Coronary artery (tissue), 2 donors: ENCODE measurements around the gene MAEA.

Experiments used
- DNase-seq: peaks from one replicate; pipeline ENCODE4 v3.0.0-alpha.2; 2017; ENCODE audit warnings: low spot score
- H3K27ac ChIP-seq, 2 donors: fragments of 200-600 bp; sonication (generic); one replicate each; pipeline ENCODE4 v1.5.1; 2016 to 2019
- H3K4me3 ChIP-seq: fragments of 200-600 bp; sonication (generic); 2 replicates; pipeline ENCODE4 v1.5.1; 2016; ENCODE audit warnings: mild to moderate bottlenecking, moderate library complexity
- TF ChIP-seq, protein P1 (sequence below): fragments of 200-600 bp; sonication (generic); IDR thresholded peaks from one replicate; pipeline ENCODE4 v1.5.1; 2019; ENCODE audit warnings: antibody characterized with exemption

MAEA gene

GRCh38 chr4:1325681-1326635 lies 36.3 kb downstream of the MAEA start:
- no peak overlapping the region for H3K27ac ChIP-seq
- TF ChIP-seq, protein P1, sequence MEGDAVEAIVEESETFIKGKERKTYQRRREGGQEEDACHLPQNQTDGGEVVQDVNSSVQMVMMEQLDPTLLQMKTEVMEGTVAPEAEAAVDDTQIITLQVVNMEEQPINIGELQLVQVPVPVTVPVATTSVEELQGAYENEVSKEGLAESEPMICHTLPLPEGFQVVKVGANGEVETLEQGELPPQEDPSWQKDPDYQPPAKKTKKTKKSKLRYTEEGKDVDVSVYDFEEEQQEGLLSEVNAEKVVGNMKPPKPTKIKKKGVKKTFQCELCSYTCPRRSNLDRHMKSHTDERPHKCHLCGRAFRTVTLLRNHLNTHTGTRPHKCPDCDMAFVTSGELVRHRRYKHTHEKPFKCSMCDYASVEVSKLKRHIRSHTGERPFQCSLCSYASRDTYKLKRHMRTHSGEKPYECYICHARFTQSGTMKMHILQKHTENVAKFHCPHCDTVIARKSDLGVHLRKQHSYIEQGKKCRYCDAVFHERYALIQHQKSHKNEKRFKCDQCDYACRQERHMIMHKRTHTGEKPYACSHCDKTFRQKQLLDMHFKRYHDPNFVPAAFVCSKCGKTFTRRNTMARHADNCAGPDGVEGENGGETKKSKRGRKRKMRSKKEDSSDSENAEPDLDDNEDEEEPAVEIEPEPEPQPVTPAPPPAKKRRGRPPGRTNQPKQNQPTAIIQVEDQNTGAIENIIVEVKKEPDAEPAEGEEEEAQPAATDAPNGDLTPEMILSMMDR, result no peak
- no peak overlapping the region for H3K4me3 ChIP-seq
- DNase-seq, result no peak

- Histone ChIP-seq H3K4me3 (no peak overlapping the region), H3K27ac (no peak overlapping the region)
- TF ChIP-seq, protein P1, result no peak
- DNase-seq, result no peak
Observed at GRCh38 chr4:1326751-1327525, 37.2 kb downstream of the MAEA start.

DNA sequence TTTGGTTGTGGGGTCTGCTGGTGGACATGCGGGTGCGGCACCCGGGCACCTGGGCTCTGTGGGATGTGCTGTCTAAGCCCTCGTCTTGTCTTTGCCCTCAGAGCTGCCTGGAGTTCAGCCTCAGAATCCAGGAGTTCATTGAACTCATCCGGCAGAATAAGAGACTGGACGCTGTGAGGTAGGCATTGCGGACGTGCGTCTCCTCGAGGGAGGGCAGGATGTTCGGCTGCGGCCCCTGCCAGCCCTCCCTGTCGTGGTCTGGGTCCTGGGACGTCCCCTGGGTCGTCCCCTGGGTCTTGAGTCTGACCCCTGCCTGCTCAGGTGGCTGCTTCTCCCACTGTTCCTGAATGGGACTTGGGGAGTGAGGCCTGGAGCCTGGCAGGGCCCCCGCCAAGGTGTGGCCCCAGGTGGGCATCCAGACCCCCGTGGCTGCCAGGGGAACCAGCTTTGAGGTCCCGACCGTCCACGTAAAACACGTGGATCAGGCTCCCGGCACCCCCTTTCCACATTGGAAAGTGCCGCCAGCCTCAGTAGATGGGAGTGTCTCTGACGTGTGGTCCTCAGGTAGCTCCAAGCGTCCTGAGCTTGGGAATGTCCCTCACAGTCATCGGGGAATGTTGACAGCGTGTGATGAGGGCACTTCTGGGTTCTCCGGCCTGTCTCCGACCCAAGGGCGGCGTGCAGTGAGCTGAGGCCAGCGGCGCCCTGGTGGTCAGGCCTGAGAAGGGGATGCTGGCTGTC lies 38.0 kb downstream of the MAEA start:
- Histone ChIP-seq H3K27ac (no peak overlapping the region), H3K4me3 (no peak overlapping the region)
- TF ChIP-seq, protein P1, result no peak
- no peak for DNase-seq

DNA sequence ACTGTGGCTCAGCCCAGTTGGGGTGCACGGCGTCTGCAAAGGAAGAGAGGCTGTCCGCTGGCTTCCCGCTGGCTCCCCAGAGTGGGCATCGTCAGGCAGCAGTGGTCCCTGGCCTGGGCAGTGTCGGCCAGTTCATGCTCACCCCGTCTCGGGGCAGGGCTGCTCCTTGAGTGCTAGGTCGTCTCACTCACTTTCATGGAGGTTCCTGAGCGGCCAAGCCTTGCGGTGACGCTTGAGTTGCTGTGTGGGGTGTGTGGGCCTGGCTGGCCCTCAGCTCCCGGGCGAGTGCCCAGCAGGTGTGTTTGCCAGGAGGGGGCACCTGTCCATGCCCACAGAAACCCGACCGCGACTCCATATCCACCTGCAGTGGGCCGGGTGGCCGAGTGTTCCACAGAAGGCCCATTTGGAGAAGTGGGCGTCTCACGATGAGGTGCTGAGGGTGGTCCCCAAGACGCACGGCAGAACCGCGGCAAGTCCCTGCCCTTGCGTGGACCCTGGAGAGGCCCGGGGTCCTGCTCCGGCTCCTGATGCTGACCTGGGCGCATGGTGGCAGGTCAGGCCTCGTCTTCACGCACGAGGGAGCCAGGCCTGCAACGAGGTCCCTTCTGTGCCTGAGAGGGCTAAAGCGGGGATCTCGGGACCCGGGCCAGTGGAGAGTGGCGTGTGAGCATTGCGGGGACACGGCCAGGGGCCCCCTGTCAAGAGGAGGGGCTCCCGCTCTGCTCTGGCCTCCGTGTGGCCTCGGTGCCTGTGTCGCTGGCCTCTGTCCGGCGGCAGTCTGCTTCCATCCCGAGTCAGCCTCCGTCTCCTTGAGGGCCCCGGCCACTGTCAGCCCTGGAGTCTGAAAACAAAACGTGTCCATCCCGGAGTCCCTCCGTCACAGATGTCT lies 38.8 kb downstream of the MAEA start:
- TF ChIP-seq, protein P1, result no peak
- no peak for DNase-seq
- H3K4me3 ChIP-seq, result no peak overlapping the region
- H3K27ac ChIP-seq, result no peak overlapping the region

DNA sequence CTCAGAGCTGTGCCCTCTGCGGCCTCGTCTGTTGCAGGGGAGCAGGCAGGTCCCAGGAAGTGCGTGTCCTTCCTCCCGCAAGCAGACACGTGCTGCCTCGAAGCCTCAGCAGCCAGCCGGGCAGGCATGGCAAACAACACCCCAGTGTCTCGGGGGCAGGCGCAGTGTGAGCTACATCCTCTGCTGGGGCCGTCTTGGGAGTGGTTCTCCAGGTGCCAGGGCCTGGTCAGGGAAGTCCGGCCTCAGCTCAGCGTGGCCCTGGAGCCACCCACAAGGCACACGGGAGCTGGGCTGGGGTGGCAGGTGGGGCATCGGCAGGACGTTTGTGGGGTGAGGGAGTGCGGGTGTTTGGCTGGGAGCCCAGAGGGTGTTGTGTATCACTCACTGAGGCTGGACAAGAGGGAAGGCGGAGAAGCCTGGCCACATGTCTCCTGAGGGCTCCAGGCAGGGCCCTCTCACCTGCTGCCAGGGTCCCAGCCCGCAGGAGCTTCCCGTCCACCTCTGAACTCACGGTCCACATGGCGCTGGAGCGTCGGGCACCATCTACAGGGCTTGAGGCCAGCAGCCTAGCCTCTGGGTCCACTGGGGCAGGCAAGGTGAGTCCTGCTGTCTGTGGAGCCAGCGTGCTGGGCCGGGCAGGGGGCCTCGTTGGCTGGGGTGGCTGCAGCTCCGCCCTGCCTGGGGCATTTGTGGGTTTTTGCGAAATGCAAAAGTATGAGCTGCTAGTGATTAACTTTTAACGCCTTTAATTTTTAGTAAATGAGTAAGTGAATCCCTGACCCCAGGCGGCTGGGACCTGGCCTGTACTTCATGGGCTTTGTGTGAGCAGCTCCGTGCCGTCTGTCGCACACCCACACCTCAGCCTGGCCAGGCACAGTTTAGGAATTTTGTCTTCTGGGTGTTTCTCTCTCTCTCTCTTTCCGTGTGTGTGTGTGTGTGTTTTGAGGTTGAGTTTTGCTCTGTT lies 40.0 kb downstream of the MAEA start:
- TF ChIP-seq, protein P1, result no peak
- no peak overlapping the region for H3K4me3 ChIP-seq
- DNase-seq, result no peak
- no peak overlapping the region for H3K27ac ChIP-seq
